CD4-positive, alpha-beta T cell (primary cell): ENCODE results near the gene SH3BP5. TPM values are rescaled to one million over a fixed set of nuclear protein-coding genes. Genes with fewer than 3 reads are reported as not detected.

Source experiments
- ATAC-seq: fragments of 200-7000 bp; cut with Tn5 transposase; one replicate; pipeline ENCODE4 v1.10.0; 2022; ENCODE audit warnings: mild to moderate bottlenecking; ENCODE audit not compliant: poor library complexity
- CTCF ChIA-PET: fragments of 350-600 bp; sonication (Branson Sonifier 250); formaldehyde crosslinking; loops from one replicate; lab custom pipeline; 2021; ENCODE audit warnings: antibody characterized with exemption, inconsistent platforms; lab: Charles Lee
- POLR2A ChIA-PET: fragments of 350-600 bp; sonication (Branson Sonifier 250); formaldehyde crosslinking; loops from one replicate; lab custom pipeline; 2021; ENCODE audit warnings: antibody characterized with exemption, inconsistent platforms; lab: Charles Lee
- DNase-seq, 14 experiments: peaks; one replicate each; pipeline ENCODE4 v3.0.0-alpha.2; 2013 to 2020; ENCODE audit warnings: mixed read lengths in 2 of 14
- H3K27ac ChIP-seq, 2 donors: one replicate each; pipeline versions ENCODE4 v1.5.1 to v1.7.0; 2013; ENCODE audit warnings: low read length in 2 of 2, low read depth in 1 of 2, mild to moderate bottlenecking in 1 of 2
- H3K27me3 ChIP-seq, 2 experiments: 1 replicate in 1 of 2; 2 replicates in 1 of 2; pipeline versions ENCODE4 v1.6.1 to v1.7.0; 2013; ENCODE audit warnings: low read length in 2 of 2, control low read depth in 1 of 2, mild to moderate bottlenecking in 1 of 2, moderate library complexity in 1 of 2; ENCODE audit not compliant: insufficient read depth in 2 of 2, control insufficient read depth in 1 of 2
- H3K36me3 ChIP-seq: one replicate; pipeline ENCODE4 v1.6.1; 2013; ENCODE audit warnings: low read length, control low read depth; ENCODE audit not compliant: insufficient read depth
- H3K4me1 ChIP-seq: one replicate; pipeline ENCODE4 v1.6.1; 2013; ENCODE audit warnings: low read length, control low read depth; ENCODE audit not compliant: insufficient read depth
- H3K4me3 ChIP-seq: one replicate; pipeline ENCODE4 v1.5.1; 2013; ENCODE audit warnings: mild to moderate bottlenecking, low read length, moderate library complexity
- H3K9me3 ChIP-seq, 2 experiments: 1 replicate in 1 of 2; 2 replicates in 1 of 2; pipeline versions ENCODE4 v1.6.1 to v1.7.0; 2013; ENCODE audit warnings: low read length in 2 of 2, mild to moderate bottlenecking in 2 of 2, control low read depth in 1 of 2, moderate library complexity in 1 of 2; ENCODE audit not compliant: control insufficient read depth in 1 of 2, insufficient read depth in 1 of 2
- H3K27ac Mint-ChIP-seq: one replicate; pipeline ENCODE4 v1.8.0; 2020; ENCODE audit warnings: mixed read lengths
- H3K27me3 Mint-ChIP-seq: one replicate; pipeline ENCODE4 v1.8.0; 2021; ENCODE audit warnings: mixed read lengths
- H3K36me3 Mint-ChIP-seq: one replicate; pipeline ENCODE4 v1.8.0; 2021; ENCODE audit warnings: low read depth, mixed read lengths
- H3K4me1 Mint-ChIP-seq: one replicate; pipeline ENCODE4 v1.8.0; 2021; ENCODE audit warnings: low read depth, mixed read lengths
- H3K4me3 Mint-ChIP-seq: one replicate; pipeline ENCODE4 v1.8.0; 2020; ENCODE audit warnings: mild to moderate bottlenecking, mixed read lengths
- H3K9me3 Mint-ChIP-seq: one replicate; pipeline ENCODE4 v1.8.0; 2020; ENCODE audit warnings: mixed read lengths
- CTCF ChIP-seq: fragments of 200-600 bp; IDR thresholded peaks from one replicate; pipeline ENCODE4 v1.8.0; 2022; ENCODE audit warnings: antibody characterized with exemption, mild to moderate bottlenecking
- intact Hi-C, 2 experiments: fragments of 100-400 bp; cut with DNase I in 1 of 2; cut with micrococcal nuclease in 1 of 2; formaldehyde crosslinking; loops; one replicate each; pipeline versions ENCODE4 v1.15.1 to v1.9.0; 2023 to 2025; cut with DNase I, micrococcal nuclease
- total RNA-seq, 174 experiments: library from RNA in 2 of 174; stranded (reverse) in 2 of 174; gene quantifications; one replicate each; pipeline ENCODE4 v1.2.3 and lab custom pipeline; 2021 to 2026

SH3BP5 gene
- total RNA-seq, 2 experiments from 2014 or later, result 16.8 to 17.7 TPM

DNA sequence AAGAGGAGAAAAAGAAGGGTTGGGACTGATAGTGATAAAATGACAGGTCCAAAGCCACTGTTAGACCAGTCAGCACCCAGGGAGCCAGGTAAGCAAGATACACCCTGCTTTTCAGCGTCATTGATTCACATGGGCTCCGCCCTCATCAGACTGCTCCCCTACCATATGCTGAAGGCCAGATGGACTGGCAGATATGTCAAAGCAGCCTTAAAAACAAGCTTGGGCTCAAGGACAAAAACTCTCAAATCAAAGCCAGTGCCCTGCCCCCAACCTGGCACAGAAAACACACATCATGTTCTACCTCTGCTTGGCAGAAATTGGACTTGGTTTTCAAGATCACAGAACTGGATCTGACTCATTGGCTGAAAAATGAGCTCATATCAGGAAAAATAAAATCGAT, 33.4 kb downstream of the SH3BP5 start:
- H3K27ac Mint-ChIP-seq, result peak overlapping the region; percentile 13
- POLR2A ChIA-PET, result interaction anchor here (0.7 to 1.6 kb wide), 4 partner anchors 27 to 351 kb away, joined by 3 to 5 read pairs (median 3); partner anchors contain the start of gene SH3BP5

DNA sequence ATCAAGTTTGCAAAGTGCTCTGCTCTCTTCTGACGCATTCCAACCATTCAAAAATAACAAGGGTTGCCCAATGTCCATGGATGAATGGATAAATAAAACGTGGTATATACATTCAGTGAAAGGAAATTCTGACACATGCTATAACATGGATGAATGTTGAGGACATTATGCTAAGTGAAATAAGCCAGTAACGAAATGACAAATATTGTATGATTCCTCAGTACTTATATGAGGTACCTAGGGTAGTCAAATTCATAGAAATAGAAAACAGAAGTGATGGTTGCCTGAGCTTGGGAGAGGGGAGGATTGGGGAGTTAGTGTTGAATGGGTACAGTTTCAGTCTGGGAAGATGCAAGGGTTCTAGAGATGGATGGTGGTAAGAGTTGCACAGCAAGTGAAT, 33.9 kb downstream of the SH3BP5 start:
- H3K4me1 ChIP-seq, result peaks cover 71% of the 10 kb centered on the region
- Mint-ChIP-seq H3K4me1 (peaks cover 92% of the 10 kb centered on the region), H3K4me3 (peak overlapping the region; percentile 27), H3K27me3 (no peaks in the 10 kb centered on the region), H3K36me3 (peaks cover 58% of the 10 kb centered on the region), H3K9me3 (no peaks in the 10 kb centered on the region), H3K27ac (peak overlapping the region; percentile 13)
- peaks cover 39% of the 10 kb centered on the region for H3K36me3 ChIP-seq
- no peak overlapping the region for H3K4me3 ChIP-seq
- no peak for TF ChIP-seq CTCF
- ChIA-PET CTCF (no interaction called here), POLR2A (interaction anchor here (1.3 kb wide), 1 partner anchor 26 kb away, joined by 4 read pairs; no protein-coding TSS in a partner anchor)
- no peak for DNase-seq
- no peak overlapping the region for H3K27ac ChIP-seq
- ATAC-seq, result no peak
- H3K9me3 ChIP-seq, result no peaks in the 10 kb centered on the region
- intact Hi-C loops, result no loop called here
- no peaks in the 10 kb centered on the region for H3K27me3 ChIP-seq

More for the DNA sequence above, 33.4 kb downstream of the SH3BP5 start:
- no peaks in the 10 kb centered on the region for H3K9me3 ChIP-seq
- Mint-ChIP-seq H3K36me3 (peaks cover 63% of the 10 kb centered on the region), H3K9me3 (no peaks in the 10 kb centered on the region), H3K27me3 (no peaks in the 10 kb centered on the region), H3K4me1 (peaks cover 91% of the 10 kb centered on the region), H3K4me3 (no peak overlapping the region)
- peaks cover 44% of the 10 kb centered on the region for H3K36me3 ChIP-seq
- H3K27me3 ChIP-seq, result no peaks in the 10 kb centered on the region
- peaks cover 73% of the 10 kb centered on the region for H3K4me1 ChIP-seq
- DNase-seq (no peak), ATAC-seq (no peak)
- H3K4me3 ChIP-seq, result no peak overlapping the region
- H3K27ac ChIP-seq, result no peak overlapping the region
- no peak for TF ChIP-seq CTCF
- intact Hi-C loops, result no loop called here
- CTCF ChIA-PET, result interaction anchor here (0.7 to 2.0 kb wide), 3 partner anchors 29 to 78 kb away, joined by 4 to 6 read pairs (median 4); partner anchors contain the start of gene SH3BP5

DNA sequence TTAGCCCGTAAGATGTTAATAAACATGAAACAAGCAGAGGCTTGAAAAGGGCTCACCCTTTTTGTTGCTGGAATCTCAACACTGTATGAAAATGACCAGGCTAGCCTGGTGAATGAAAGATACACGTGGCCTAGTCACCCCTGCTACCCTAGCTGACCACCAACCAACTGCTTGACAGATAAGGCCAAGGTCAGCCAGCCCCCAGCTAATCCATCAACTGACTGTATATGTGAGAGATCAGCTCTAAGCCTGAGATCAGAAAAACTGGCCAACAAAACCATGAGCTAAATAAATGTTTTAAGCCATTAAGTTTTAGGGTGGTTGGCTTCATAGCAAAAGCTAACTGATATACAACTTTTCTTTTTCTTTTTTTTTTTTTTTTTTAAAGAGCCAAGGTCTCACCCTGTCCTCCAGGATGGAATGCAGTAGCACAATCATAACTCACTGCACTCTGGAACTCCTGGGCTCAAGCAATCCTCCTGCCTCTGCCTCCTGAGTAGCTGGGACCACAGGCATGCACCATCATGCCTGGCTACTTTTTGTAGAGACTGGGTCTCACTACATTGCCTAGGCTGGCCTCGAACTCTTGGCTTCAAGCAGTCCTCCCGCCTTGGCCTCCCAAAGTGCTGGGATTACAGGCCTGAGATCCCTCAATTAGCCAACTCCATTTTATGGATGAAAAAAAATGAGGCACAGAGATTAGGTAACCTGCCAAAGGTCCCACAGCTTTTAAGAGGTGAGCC, 34.6 kb downstream of the SH3BP5 start:
- peak overlapping the region in 1 of 2 donors; percentile 25 for H3K27ac ChIP-seq
- ChIA-PET CTCF (interaction anchor here (0.7 to 1.1 kb wide), 3 partner anchors 29 to 56 kb away, joined by 3 to 6 read pairs (median 3); no protein-coding TSS in a partner anchor), POLR2A (interaction anchor here (0.9 to 1.3 kb wide), 3 partner anchors 15 to 26 kb away, joined by 3 to 5 read pairs (median 4); no protein-coding TSS in a partner anchor)
- Mint-ChIP-seq H3K4me3 (no peak overlapping the region), H3K27ac (peak overlapping the region; percentile 31), H3K4me1 (peaks cover 92% of the 10 kb centered on the region), H3K27me3 (no peaks in the 10 kb centered on the region), H3K36me3 (peaks cover 51% of the 10 kb centered on the region), H3K9me3 (no peaks in the 10 kb centered on the region)
- peaks cover 31% of the 10 kb centered on the region for H3K36me3 ChIP-seq
- H3K4me3 ChIP-seq, result no peak overlapping the region
- H3K27me3 ChIP-seq, result no peaks in the 10 kb centered on the region
- DNase-seq (no peak), ATAC-seq (no peak)
- no peak for TF ChIP-seq CTCF
- H3K4me1 ChIP-seq, result peaks cover 76% of the 10 kb centered on the region
- intact Hi-C loops, result no loop called here
- no peaks in the 10 kb centered on the region for H3K9me3 ChIP-seq
